SU-DHL-6 (cell line): ENCODE data around the gene CEP70.

Source experiments
- EZH2phosphoT487 ChIP-seq: fragments of 200-600 bp; sonication (generic), shearing (Covaris generic); conservative IDR thresholded peaks from 2 replicates; pipeline ENCODE4 v1.6.1; 2018; ENCODE audit warnings: mild to moderate bottlenecking, antibody characterized with exemption, low read length, moderate library complexity, mixed read lengths
- TF ChIP-seq, protein P1 (sequence below): fragments of 200-600 bp; sonication (generic); IDR thresholded peaks from one replicate; pipeline ENCODE4 v1.5.1; 2017; ENCODE audit warnings: antibody characterized with exemption, mild to moderate bottlenecking, low read length, moderate library complexity; ENCODE audit not compliant: insufficient read depth, poor library complexity, severe bottlenecking

DNA sequence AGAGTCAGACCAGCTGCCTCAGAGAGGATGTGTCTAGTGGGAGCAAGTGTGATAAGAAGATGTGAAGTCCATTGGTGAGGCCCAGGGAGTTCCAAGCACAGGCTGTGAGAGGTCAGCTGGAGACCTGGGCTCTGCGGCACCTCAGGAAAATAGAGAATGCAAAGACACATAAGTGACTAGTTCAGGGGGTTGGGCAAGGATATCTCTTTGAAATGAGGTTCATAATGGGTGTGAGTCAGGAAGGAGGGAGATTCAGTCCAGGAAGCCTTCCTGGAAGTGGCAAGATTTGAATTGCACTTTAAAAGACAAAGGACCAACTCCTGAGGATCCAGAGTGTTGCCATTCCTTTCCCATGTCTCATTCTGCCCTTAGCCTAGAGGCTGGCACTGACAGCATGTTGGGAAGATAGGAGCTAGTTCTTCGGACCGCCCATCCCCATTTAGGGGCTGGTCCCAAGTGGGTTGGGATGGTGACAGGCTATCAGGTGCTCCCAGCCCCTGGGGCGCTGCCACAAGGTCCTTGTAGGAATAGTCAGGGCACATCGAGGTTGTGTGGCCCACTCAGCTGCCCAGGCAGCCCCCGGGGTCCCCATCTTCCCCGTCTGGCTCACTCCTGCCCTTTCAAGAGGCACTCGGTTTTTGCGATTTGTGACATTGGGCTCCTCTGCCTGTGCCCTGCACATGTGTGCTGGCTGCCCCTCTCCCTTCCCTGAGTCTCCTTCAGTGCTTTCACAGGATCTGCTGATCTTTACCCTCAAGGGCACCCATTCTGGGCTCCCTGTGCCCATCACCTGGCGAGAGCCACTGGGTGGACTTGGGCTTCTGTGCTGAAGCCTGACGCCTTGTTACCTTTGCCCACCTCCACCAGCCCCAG lies 136.0 kb downstream of the CEP70 start:
- TF ChIP-seq, protein P1, sequence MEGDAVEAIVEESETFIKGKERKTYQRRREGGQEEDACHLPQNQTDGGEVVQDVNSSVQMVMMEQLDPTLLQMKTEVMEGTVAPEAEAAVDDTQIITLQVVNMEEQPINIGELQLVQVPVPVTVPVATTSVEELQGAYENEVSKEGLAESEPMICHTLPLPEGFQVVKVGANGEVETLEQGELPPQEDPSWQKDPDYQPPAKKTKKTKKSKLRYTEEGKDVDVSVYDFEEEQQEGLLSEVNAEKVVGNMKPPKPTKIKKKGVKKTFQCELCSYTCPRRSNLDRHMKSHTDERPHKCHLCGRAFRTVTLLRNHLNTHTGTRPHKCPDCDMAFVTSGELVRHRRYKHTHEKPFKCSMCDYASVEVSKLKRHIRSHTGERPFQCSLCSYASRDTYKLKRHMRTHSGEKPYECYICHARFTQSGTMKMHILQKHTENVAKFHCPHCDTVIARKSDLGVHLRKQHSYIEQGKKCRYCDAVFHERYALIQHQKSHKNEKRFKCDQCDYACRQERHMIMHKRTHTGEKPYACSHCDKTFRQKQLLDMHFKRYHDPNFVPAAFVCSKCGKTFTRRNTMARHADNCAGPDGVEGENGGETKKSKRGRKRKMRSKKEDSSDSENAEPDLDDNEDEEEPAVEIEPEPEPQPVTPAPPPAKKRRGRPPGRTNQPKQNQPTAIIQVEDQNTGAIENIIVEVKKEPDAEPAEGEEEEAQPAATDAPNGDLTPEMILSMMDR: no peak
- TF ChIP-seq EZH2phosphoT487: no peak
